ENCODE results near the gene DNASE1L2. TPM values are rescaled to one million over a fixed set of nuclear protein-coding genes. Genes with fewer than 3 reads are reported as not detected.

The DNASE1L2 gene
- total and polyA plus RNA-seq, 2 of the 8 experiments (the other 6 are each of a cell fraction or from before 2014, with no cell fraction given), result 0.35 to 0.97 TPM

DNA sequence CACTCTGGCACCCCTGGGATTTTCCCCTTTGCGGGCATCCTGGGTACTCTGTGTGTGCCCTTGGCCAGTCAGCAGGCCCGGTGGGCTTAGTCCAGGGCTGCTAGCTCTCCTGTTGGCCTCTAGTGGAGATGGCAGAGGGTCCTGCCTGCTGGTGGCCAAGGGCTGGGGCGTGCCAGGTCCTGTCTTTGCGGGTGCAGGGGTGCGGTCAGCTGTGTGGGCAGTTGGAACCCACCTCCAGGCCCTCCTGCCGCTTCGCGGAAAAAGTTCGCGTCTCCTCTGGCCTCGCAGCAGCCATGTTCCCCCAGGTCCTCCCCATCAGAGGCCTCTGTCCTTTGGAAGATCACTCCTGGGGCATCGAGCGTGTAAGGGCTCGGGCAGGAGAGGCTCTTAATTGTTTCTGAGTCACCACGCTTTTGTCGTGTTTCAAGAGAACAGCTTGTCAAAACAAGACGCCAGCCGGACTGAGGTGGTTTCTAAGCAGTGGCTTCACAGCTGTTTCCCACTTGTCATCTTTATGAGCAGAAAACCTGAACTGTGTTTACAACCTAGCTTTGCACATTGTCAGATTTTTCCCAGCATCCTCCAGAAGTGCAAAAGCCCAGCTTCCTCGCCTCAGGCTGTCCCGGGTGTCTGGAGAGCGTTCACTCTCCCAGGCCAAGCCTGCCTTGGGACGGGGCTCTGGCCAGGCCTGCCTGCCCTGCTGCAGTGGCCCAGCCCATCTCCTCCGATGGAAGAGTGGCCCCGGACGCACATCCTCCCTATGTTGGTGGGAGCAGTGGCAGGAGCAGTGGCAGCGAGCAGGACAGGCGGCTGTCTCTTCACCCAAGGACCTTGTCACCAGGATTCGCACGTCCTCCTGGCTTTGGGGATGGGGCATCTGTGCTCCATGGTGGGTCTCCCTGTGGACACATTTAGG lies 5.0 kb upstream of the DNASE1L2 start (continued):
- TF ChIP-seq SP4 (IDR thresholded peaks at IDR 0.05; ENCODE audit: low read length) (no peak), SAP30 (IDR thresholded peaks at IDR 0.05; ENCODE audit: insufficient read depth, insufficient replicate concordance, low read length) (no peak), TEAD4 (IDR thresholded peaks at IDR 0.05; ENCODE audit: low read depth, low read length) (no peak), RNF2 (IDR thresholded peaks at IDR 0.05; ENCODE audit: borderline replicate concordance, low read depth, low read length, missing control alignments, poor library complexity, severe bottlenecking) (no peak)

All from H1 (cell line).